ENCODE data around the gene MANBA.
"Not testable (repeated sequence)": the region's sequence is repeated elsewhere in the genome, so short reads cannot be mapped to it uniquely, and the experiment has no call there.

MANBA gene

DNA sequence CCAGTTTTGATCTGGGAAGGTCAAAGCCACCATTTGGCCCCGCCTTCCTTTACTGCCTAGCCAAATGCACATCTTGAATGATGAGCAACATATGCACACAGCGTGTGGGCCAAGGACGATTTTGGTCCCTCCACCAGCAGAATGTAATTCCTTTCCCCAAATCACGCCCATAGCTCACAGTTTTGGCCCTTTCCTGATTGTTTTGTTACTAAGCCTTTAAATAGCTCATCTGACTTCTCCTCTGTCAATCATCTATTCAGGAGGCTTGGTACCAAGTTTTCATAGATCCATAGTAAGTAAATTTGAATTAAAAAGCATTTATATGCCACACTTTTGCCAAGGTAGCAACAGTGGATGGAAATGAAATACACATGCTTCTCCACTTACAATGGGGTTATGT, 136.3 kb downstream of the MANBA start:
- DNase-seq (ENCODE audit: low spot score), result no peak
- in situ Hi-C loops (cut with MboI; ENCODE audit: low pct_unique_long_range_greater_than_20kb, low sequenced_read_pairs, unreplicated experiment), result loop anchor here (10.0 kb wide), 2 partner anchors 170 to 380 kb away; no protein-coding TSS in a partner anchor
- TF ChIP-seq, protein P1, sequence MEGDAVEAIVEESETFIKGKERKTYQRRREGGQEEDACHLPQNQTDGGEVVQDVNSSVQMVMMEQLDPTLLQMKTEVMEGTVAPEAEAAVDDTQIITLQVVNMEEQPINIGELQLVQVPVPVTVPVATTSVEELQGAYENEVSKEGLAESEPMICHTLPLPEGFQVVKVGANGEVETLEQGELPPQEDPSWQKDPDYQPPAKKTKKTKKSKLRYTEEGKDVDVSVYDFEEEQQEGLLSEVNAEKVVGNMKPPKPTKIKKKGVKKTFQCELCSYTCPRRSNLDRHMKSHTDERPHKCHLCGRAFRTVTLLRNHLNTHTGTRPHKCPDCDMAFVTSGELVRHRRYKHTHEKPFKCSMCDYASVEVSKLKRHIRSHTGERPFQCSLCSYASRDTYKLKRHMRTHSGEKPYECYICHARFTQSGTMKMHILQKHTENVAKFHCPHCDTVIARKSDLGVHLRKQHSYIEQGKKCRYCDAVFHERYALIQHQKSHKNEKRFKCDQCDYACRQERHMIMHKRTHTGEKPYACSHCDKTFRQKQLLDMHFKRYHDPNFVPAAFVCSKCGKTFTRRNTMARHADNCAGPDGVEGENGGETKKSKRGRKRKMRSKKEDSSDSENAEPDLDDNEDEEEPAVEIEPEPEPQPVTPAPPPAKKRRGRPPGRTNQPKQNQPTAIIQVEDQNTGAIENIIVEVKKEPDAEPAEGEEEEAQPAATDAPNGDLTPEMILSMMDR (IDR thresholded peaks at IDR 0.05; ENCODE audit: extremely low read depth, insufficient read depth, missing control alignments), result no peak

DNA sequence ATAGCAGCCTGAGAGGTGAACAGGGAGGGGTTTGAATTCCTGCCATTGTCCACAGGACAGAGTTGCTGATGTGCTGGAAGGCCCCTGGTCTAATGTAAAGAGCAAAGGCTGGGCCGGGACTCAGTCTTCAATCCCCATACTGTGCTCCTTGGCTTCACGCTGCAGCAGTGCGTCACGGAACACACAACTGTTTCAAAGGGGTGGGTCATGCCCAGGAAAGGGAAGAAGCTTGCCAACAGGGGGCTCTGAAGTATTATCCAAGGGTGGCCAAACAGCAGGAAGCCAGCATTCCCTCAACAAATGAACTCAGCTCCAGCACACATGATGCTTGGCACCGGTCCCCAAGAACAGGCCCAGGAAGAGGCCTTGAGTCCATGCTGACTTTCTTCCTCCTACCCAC, 137.1 kb downstream of the MANBA start:
- DNase-seq (ENCODE audit: low spot score), result no peak
- TF ChIP-seq, protein P1 (IDR thresholded peaks at IDR 0.05; ENCODE audit: extremely low read depth, insufficient read depth, missing control alignments), result peak; percentile 18
- in situ Hi-C loops (cut with MboI; ENCODE audit: low pct_unique_long_range_greater_than_20kb, low sequenced_read_pairs, unreplicated experiment), result loop anchor here (10.0 kb wide), 2 partner anchors 169 to 381 kb away; no protein-coding TSS in a partner anchor

DNA sequence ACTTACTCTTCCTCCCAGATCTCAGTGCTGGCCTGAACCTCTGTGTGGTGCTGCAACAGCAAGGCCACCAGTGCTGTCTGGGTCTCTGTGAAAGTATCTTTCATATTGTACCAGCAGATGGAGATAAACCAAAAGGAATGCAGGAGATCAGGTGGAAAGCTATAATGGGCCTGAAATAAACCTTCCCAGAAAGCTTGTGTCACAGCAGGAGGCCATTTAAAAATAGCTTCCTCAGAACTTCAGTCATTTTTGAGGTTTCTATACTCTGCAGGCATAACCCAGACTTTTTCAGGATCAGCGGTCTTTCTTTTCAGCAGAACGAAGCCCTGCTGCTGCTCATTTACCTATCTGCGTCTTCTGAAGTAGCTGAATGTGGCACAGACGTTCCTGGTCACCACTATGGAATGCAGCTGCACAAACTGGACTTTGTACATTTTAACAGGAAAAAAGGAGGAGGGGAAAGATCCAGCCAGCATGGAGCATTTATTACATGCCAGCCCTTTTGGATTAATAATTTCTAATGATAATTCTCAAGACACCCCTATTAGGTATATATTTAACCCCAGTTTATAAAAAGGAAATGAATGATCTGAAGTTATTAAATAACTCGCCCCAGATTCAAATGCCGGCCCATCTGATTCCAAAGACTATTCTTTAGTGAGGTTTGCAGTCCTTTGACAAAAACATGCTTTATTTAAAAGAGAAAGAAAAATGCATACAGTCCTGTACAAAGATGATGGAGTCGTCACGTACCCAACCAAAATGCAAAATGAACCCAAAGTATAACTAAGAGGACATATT, 139.9 kb downstream of the MANBA start:
- peak; percentile 32 for DNase-seq (ENCODE audit: low spot score)
- in situ Hi-C loops (cut with MboI; ENCODE audit: low pct_unique_long_range_greater_than_20kb, low sequenced_read_pairs, unreplicated experiment), result loop anchor here (10.0 kb wide), 2 partner anchors 166 to 384 kb away; no protein-coding TSS in a partner anchor
- TF ChIP-seq, protein P1 (IDR thresholded peaks at IDR 0.05; ENCODE audit: extremely low read depth, insufficient read depth, missing control alignments), result peak; percentile 38

DNA sequence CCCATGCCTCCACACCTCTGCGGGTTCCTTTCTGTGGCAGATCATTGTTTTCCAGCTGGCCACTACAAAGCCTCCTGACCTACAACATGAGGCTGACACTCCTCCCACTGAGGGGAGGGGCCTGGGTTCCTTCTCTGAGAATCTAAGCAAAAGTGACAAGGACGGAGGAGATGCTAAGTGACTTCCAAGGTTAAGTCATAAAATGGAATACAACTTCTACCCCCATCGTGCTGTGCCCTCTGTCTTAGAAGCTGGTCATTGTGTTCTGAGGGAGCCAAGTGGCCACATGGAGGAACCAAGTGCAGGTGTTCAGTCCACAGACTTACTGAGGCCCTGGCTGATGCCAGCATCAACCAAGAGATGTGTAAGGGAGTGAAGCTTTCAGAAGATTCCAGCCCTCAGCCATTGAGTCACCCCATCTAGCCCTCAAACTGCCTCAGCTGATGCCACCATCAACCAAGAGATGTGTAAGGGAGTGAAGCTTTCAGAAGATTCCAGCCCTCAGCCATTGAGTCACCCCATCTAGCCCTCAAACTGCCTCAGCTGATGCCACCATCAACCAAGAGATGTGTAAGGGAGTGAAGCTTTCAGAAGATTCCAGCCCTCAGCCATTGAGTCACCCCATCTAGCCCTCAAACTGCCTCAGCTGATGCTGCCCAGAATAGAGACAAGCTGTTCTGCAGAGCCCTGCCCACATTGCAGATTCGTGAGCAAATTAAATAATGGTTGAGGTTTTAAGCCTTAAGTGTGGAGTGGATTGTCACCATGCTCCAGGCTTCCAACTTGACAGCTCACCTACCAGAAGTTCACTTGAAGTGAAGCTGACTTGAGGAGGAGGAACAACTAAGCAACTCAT, 140.8 kb downstream of the MANBA start:
- in situ Hi-C loops (cut with MboI; ENCODE audit: low pct_unique_long_range_greater_than_20kb, low sequenced_read_pairs, unreplicated experiment), result loop anchor here (10.0 kb wide), 3 partner anchors 165 to 405 kb away; no protein-coding TSS in a partner anchor
- DNase-seq (ENCODE audit: low spot score), result not testable (repeated sequence)

DNA sequence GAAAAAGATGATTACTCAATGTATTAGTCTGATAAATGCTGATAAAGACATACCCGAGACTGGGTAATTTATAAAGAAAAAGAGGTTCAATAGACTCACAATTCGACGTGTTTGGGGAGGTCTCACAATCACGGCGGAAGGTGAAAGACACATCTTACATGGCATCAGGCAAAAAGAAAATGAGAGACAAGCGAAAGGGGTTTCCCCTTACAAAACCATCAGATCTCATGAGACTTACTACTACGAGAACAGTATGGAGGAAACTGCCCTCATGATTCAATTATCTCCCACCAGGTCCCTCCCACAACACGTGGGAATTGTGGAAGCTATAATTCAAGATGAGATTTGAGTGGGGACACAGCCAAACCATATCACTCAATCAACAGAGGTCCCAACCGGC, 141.7 kb downstream of the MANBA start:
- DNase-seq (ENCODE audit: low spot score), result not testable (repeated sequence)
- in situ Hi-C loops (cut with MboI; ENCODE audit: low pct_unique_long_range_greater_than_20kb, low sequenced_read_pairs, unreplicated experiment), result loop anchor here (10.0 kb wide), 1 partner anchor 406 kb away; no protein-coding TSS in a partner anchor

DNA sequence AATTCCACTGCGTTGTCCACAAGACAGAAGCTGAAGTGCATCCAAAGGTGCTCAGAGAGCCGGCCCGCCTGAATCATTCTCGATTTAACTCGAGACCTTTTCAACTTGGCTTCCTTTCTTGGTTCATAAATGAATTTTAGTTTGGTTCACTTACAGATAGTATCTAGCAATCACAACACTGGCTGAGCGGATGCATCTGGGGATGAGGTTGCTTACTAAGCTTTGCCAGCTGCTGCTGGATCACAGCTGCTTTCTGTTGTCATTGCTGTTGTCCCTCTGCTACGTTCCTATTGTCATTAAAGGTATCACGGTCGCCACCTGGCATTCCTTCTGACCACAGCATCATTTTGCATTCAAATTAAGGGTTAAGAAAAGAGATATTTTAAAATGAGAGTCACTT, 144.1 kb downstream of the MANBA start:
- no peak for DNase-seq (ENCODE audit: low spot score)
- in situ Hi-C loops (cut with MboI; ENCODE audit: low pct_unique_long_range_greater_than_20kb, low sequenced_read_pairs, unreplicated experiment), result loop anchor here (10.0 kb wide), 1 partner anchor 408 kb away; no protein-coding TSS in a partner anchor
- TF ChIP-seq, protein P1 (IDR thresholded peaks at IDR 0.05; ENCODE audit: extremely low read depth, insufficient read depth, missing control alignments), result no peak

DNA sequence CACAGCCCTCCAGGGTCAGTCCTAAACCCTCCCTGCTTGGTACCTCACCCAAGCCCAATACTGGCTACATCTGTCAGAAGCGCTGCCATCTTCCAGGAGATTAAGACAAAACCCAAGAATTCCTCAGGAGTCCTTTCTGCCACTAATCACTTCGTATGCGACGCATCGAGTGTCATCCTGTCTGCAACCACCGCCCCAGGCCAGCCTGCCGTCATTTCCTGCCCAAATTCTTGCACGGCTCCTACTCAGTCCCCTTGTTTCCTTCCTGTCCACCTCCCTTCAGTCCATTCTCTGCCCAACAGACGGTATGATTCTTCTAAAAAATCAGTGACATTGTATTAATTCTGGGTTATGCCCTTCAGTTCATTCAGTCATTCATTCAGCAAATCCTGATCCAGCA, 146.0 kb downstream of the MANBA start:
- TF ChIP-seq, protein P1 (IDR thresholded peaks at IDR 0.05; ENCODE audit: extremely low read depth, insufficient read depth, missing control alignments), result no peak
- DNase-seq (ENCODE audit: low spot score), result no peak
- in situ Hi-C loops (cut with MboI; ENCODE audit: low pct_unique_long_range_greater_than_20kb, low sequenced_read_pairs, unreplicated experiment), result loop anchor here (10.0 kb wide), 1 partner anchor 410 kb away; no protein-coding TSS in a partner anchor
